Putamen (tissue), 1 donor: ENCODE measurements around the gene CHSY3.
"Not testable (repeated sequence)": the region's sequence is repeated elsewhere in the genome, so short reads cannot be mapped to it uniquely, and the experiment has no call there.

Experiments used
- DNase-seq: peaks from one replicate; pipeline ENCODE4 v3.0.0-alpha.2; 2016; ENCODE audit warnings: low spot score

Gene CHSY3

GRCh38 chr5:130164966-130165365 lies 260.7 kb downstream of the CHSY3 start:
- DNase-seq, result no peak

- no peak for DNase-seq
Observed at GRCh38 chr5:130166839-130167490, 262.7 kb downstream of the CHSY3 start.

GRCh38 chr5:130168211-130168610 lies 263.9 kb downstream of the CHSY3 start:
- peak; percentile 49 for DNase-seq

- DNase-seq, result no peak
Observed at GRCh38 chr5:130171699-130172098, 267.4 kb downstream of the CHSY3 start.

- DNase-seq, result no peak
Observed at GRCh38 chr5:130183115-130183514, 278.9 kb downstream of the CHSY3 start.

GRCh38 chr5:130189961-130190360 lies 285.7 kb downstream of the CHSY3 start:
- DNase-seq, result peak; percentile 5

- no peak for DNase-seq
Observed at GRCh38 chr5:130198927-130199326, 294.7 kb downstream of the CHSY3 start.

GRCh38 chr5:130206686-130207085 lies 302.4 kb downstream of the CHSY3 start:
- no peak for DNase-seq

- DNase-seq, result no peak
Observed at GRCh38 chr5:130213607-130214006, 309.3 kb downstream of the CHSY3 start.

GRCh38 chr5:130216286-130216685 lies 312.0 kb downstream of the CHSY3 start:
- DNase-seq, result no peak

- no peak for DNase-seq
Observed at GRCh38 chr5:130222573-130222972, 318.3 kb downstream of the CHSY3 start.

GRCh38 chr5:130226556-130226955 lies 322.3 kb downstream of the CHSY3 start:
- DNase-seq, result not testable (repeated sequence)

GRCh38 chr5:130227699-130228098 lies 323.4 kb downstream of the CHSY3 start:
- no peak for DNase-seq

GRCh38 chr5:130231786-130232185 lies 327.5 kb downstream of the CHSY3 start:
- no peak for DNase-seq

- DNase-seq, result no peak
Observed at GRCh38 chr5:130234816-130235215, 330.6 kb downstream of the CHSY3 start.
